ENCODE results near the gene PPP1CA. TPM values are rescaled to one million over a fixed set of nuclear protein-coding genes. Genes with fewer than 3 reads are reported as not detected.

Gene PPP1CA
- polyA plus RNA-seq, 1 donor: 123 TPM

DNA sequence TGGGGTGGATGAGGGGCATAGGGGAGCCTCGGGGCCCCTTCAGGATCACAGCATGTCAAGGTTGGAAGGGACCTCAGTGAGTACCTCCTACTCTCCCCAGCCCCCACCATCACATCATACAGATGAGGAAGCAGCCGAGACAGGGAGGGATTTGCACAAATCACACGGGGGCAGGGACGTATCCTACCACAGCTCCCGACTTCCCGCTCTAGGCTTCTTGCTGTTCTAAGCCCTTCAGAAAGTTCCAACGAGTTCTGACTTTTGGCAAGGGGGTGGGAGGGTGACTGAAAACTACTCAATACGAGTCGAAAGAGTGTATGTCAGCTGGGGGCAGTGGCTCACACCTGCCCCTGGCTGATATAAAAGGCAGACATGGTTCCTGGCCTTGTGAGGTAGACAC is 14.6 kb downstream of the PPP1CA start:
- DNase-seq (ENCODE audit: low read depth): no peak

DNA sequence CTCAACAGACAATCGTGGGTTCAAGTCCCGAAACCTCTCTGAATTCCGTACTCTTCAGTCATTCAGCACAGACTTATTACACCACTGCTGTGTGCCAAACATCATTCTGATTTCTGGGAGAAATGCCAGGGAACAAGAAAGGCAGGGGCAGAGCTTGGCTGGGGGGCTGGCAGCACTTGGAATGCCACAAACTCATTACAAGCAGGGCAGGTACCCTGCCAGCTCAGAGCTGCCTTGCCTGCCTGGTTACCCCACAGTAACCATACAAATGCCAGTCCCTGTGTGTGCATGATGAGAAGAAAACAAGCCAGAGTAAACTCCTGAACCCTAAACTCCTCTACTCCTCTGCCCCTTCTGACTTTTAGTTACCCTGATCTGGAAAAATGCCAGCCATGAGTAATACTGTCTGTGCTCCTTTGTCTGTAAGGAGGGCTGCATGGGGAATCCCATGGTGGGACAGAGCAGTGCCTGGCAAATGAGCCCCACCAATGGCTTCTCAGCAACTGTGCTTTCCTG is 16.7 kb downstream of the PPP1CA start:
- no peak for DNase-seq (ENCODE audit: low read depth)

DNA sequence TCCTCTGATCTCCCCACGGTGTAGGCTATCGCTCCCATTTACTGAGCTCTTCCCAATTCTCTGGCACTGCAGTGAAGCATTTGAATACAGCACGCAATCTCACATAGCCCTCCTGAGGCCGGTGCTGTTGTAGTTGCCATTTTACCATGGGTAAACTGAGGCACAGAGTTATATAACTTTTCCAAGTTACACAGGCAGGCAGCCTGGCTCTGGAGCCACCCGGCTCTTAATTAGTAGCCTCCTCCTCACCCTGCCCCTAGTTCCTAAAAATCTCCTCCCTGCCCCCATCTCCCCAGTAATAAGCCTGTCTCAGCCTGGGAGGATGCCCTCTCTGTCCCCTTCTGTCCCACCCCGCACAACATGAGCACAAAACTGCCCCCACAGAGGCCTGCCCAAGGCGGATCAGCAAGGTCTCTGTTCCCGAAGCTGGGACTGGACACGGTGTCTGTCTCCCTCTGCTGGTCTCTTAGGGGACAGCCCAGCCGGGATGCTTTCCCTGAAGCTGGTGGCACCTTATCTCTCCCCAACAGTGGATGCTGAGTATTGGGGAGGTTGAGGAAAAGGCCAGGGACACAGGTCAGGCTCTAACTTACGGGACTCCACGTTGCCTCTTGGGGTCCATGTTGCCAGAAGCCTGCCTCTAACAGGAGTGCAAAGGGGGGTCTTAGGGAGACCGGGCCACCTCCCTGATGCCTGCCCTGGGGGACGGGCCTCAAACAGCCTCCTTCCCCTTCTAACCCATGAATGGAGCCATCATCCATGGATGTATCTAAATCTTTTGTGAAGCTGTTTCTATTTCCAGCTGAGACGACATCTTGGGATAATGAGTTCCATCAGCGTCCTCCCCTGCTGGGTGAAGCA is 19.2 kb downstream of the PPP1CA start:
- DNase-seq (ENCODE audit: low read depth): no peak

DNA sequence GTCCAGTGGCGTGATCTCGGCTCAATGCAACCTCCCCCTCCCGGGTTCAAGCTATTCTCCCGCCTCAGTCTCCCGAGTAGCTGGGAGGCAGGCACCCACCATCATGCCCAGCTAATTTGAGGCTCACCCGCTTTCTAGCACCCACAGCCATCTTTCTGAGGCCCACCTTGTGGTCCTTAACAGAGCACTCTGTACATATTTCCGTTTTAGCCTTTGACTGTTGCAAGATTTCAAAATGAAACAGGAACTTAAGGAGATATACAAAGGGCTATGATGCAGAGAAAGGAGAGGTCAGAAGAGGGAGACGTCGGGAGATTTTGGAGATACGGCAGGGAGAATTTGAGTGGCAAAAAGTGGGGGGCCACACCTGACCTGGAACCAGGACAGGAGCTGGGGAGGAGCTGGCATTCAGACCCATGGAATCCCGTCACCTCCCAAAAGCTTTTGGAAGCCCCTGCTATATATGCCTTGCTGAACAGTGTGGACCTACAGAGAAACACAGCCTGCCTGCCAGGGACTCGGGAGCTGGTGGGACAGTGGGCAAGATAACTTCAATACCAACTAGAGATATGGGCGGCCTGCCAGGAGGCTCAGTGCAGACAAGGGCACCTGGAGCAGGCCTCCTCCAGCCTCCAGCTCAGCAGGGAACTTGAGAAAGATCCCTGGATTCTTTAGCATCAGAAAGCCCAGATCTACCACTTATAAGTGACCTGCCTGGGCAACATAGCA is 20.2 kb downstream of the PPP1CA start:
- no peak for DNase-seq (ENCODE audit: low read depth)

DNA sequence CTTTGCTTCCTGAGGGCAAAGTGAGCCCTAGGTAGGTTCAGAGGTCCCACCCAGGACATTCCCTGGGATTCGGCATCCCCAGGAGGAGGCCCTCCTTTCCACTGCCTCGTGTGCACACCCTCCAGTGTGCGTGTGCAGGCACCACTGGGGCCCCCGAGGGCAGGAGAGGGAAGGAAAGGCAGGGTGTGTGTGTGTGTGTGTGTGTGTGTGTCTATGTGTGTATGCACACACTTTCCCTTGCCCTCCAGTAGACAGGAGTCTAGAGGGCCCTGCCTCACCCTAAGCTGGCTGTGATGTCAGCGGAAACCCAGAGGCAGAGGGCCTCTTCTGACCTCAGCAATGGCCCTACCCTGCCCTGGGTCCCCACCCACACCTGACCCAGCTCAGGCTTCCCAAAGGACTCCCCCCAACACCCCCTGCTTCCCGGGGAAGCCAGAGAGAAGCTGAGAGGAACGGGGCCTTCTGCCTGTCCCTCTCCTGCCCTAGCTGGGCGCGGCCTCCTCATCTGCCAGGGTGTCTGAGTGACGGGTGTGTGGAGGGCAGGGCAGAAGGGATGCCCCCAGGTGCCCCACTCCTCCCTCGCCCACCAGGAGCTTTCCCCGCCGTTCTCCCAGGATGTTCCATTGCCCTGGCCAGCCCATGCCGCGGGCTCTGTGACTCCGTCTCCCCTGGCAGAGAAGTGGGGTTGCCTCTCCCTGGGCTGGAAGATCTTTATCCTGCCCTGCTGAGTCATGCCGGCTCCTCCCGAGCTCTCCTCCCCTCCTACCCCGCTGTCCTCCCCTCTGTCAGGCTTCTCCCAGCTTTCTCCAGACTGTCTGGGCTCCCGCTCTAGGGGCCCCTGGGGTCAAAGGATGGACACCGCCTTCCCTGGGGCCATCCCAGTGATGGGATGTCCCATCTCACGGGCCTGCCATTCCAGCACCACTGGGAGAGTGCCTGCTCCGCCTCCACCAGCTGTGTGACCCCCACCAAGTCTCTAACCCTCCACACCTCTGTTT is 22.3 kb downstream of the PPP1CA start:
- no peak for DNase-seq (ENCODE audit: low read depth)

DNA sequence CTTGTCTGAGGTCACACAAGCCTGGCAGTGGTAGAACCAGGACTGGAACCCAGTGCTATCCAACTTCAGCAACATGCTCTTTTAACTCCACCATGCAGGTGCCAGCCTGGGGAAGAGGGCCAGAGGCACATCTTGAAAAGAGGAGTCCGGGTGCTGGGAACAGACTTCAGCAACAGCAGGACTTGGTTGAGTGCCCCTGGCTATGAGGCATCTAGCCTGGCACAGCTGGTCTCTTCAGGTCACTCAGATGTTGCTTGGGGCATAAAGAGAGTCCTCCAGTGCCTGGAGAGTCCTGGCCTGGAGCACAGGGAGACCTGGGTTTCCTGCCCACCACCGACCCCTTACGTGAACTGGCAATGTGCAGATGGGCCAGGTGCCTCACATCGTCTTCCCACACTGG is 23.1 kb downstream of the PPP1CA start:
- no peak for DNase-seq (ENCODE audit: low read depth)

DNA sequence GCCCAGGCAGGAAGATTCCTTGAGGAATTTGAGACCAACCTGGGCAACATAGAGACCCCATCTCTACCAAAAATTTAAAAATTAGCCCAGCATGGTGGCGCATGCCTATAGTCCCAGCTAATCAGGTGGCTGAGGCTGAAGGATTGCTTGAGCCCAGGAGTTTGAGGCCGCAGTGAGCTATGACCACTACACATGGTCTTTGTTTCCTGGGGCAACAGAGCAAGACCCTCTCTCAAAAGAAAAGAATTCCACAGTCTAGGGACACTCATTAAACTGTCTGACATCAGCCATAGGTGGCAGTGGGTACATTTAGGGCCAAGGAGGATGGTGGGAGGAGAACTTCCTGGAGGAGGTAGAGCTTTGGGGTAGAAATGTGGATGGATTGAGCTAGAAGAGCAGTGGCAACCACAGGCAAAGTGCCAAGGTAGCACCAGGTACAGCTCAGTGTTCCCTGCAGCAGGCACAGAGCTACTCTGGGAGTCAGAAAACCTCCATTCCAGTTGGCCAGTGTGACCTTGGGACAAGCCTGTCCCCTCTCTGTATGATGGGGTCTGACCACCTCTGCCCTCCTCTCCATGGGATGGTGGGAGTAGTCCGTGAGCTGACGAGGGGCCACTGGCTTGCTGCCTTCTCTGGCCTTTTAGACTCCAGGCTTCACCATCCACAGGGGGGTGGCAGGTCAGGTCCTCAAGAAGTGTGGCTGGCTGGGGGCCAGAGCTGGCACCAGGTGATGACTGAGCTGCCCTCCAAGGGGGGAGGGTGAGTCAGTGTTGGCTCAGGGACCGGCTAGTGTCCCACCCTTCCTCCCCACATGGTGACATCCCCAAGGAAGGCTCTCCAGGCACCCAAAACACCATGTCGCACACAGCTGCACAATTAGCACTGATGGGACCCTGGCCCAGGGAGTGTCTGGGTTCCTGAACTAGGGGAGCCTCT is 24.5 kb downstream of the PPP1CA start:
- DNase-seq (ENCODE audit: low read depth): no peak

DNA sequence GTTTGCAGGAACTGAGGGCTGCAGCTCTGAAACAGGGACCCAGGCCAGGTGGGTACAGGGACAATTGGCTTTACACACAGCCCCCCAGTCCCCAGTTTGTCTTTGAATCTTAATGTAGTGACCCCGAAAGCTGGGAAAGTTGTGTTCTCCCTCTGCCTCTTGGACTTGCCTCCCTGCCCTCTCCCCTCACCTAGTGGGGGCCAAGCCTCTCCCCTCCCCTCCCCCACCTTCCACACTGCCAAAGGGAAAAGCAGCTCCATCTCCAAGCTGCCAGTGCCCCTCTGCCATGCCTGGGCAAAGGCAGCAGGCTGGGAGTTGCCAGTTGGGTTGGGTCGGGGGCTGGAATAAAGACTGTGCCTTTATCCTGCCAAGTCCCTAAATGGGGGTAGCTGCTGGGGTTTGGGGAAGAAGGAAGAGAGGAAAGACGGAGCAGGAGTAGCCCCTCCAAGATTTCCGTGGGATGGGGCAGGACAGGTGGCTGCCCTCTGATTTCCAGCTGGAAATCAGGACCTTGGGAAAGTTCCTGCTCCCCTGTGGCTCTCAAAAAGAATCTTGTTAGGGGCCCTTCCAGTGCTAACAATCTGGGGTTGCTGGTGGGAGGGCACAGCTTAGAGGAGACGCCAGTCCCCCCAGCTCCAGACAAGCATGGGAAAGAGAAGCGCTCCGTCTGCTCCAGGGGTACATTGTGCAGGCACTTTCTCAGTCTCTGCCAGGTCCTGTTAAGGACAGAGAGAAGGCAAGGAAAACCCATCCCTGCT is 25.4 kb downstream of the PPP1CA start:
- DNase-seq (ENCODE audit: low read depth): no peak

DNA sequence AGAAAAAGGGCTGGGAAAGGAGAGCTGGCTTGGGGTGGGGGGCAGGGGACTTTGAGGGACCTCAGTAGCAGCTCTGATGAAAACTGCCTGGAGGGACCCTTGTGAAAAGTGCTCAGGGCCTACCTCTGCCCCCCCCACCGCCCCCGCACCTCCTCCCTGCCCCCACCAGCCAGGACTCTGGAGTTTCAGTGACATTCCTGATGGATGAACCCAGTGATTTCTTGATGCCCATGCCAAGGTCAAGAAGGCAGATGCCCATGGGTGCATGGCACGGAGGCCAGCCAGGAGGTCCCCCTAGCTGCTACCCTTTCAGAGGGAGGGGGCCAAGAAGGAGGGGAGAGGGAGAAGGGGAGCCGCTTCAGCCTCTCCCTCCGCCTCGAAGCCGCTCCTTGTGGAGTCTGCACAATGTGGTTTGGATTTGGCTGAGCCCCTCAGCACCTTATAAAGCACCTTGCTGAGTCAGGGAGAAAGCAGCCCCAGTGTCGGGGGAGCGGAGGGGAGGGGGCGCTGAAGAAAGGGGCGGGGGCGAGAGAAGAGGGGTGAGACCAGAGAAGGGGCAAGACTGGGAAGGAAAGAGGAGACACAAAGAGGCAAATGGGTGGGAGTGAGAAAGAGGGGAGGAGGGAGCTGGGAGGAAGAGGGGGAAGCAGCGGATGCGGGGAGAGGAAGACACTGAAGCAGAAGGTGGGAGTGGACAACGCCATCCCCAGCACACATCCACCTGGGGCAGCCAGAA is 26.2 kb downstream of the PPP1CA start:
- DNase-seq (ENCODE audit: low read depth): no peak

DNA sequence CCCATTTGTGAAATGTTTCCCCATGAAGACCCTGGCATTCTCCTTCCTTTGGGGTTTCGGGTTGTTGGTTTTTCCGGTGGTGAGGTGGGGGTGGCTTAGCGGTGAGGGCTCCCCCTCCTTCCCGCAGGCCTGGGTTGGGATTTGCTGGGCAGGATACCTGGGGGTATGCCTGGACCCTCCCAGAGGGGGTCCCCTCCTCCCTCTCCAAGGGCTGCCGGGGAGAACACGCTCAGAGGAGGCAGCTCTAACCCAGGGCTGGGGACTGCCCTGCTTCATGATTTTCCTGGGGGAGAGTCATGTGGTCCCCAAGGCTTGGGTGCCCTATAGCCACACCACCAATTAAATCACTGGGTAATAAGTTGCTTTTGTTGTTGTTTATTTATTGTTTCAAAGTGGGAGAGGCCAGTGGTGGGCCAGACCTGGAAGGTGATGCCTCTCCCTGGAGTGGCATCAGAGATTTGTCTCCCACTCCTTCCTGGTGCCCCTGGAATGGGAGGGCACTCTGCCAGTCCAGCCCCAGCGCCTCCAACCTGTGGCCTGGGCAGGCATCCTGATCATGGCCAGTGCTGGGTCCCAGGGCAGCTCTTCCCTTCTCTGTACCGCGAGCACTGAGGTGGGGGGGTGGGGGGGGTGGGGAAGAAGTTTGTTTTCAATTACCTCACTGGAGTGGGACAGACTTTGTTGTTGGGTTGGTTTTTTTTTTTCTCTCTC is 26.9 kb downstream of the PPP1CA start:
- DNase-seq (ENCODE audit: low read depth): no peak

DNA sequence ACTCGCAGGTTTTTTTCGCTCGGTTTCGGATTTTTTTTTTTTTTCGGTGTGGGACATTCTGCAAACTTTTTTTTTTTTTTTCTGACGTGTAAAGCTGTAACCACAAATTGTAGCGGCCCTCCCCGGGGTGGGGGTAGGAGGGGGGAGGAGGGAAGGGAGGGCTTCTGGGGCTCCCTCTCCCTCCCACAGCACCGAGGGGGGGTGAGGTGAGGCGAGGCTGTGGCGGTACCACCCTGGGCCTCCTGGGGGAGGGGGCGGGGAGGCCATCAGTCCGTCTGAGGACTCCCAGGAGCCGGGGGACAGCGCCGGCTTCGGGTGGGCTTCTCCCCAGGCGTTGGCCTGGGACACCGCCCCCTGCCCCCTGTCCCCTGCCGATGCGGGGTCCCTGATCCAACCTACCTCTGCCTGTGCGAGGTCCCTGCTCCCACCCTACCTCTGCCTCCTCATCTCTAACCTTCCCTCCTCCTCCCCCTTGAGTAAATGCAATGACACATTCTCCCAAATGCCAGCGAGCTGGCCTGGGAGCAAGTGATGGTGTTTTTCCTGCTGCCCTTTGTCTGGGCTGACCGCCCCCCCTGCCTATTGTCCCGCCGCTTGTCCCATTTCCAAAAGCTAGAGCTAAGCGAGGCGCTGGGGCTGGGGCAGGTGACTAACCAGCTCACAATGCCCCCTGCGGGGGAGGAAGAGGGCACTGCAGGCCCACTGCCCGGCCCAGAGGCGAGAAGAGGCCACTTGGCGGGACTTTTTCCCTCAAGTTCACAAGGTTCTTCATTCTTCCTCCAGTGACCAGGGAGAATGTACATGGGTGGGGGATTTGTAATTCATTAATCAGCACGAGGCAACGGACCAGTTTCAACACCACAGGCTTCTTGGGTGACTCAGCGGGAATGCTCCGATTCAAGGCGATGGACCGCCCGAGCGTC is 27.7 kb downstream of the PPP1CA start:
- no peak for DNase-seq (ENCODE audit: low read depth)

DNA sequence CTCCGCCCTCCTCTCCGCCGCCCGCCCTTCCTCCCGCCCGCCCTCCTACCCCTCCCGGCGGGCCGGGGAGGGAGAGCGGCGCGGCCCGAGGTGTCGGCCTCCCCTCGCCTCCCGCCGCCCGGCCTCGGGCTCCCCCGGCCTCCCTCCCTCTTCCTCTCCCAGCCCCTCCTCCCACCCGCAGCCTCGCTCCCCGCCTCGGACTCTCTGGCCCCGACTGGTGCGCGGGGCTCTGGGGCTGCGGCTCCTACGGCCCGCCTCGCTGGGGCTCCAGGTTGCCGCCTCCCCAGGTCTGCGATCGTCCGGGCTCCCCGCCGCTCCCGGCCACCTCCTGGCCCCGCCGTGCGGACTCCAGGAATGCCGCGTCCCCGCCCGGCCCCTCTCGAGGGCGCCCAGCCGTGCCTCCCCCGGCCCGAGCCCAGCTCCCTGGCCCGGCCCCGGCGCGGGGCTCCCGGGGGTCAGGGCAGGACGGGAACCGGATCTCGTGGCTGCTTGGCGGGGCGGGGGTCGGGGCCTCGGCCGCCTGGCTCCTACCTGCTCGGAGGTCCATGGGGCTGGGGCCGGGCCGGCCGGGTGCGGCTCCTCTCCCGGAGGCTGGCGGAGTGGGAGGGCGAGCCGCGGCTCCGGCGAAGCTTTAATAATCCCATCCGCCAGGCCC is 28.5 kb downstream of the PPP1CA start, which contains the start of gene CLCF1:
CLCF1 (minus strand) TSS at position 606 of the 655 bp plus-strand sequence; CDS start at position 547, 59 bp downstream.
- DNase-seq (ENCODE audit: low read depth): no peak

DNA sequence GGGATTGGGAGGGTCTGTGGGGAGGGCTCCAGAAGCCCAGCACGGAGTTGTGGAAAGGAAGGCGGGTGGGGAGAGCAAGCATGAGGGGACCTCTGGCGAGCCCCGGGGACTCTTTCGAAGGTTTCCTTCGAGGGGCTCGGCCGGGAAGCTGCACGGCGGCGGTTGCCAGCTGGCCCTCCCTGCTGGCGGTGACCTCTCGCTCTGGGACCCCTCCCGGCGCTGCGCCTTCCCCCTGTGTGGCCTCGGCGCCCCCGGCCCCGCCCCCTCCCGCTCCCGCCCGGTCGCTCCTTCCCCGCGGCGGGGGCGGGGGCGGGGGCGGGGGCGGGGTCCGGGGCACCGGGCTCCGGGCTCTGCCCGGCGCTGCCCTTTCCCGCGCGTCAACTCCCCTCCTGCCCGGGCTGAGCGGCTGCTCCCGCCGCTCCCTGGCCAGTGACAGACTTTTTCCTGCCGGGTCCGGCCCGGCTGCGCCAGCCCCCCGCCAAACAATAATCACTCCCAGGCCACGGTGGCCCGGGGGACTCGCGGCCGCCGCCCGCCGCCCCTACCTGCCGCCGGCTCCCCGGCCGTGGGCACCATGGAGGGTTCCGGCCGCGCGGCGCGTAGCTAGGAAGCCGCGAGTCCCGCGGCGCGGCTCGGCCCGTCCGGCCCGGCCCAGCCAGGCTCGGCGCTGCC is 29.2 kb downstream of the PPP1CA start:
- no peak for DNase-seq (ENCODE audit: low read depth)

DNA sequence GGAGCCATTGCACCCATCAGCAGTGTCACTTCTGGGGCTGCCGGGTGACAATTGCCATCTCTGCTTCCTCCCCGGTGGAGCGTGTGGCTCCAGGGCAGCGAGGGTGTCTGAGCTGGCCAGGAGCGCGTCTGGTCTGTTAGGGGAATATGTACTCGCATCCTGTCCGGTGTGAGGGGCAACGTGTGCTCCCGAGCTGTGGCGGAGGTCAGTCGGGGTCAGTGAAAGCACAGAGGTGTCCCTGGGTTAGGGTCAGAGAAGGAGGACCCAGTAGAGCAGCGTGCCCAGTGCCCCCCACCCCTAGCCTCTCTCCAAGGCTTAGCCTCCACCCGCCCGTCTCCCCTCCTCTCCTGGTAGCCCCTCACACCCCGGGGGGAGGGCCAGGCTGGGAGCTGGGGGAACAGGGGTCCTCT is 29.7 kb downstream of the PPP1CA start:
- DNase-seq (ENCODE audit: low read depth): no peak

DNA sequence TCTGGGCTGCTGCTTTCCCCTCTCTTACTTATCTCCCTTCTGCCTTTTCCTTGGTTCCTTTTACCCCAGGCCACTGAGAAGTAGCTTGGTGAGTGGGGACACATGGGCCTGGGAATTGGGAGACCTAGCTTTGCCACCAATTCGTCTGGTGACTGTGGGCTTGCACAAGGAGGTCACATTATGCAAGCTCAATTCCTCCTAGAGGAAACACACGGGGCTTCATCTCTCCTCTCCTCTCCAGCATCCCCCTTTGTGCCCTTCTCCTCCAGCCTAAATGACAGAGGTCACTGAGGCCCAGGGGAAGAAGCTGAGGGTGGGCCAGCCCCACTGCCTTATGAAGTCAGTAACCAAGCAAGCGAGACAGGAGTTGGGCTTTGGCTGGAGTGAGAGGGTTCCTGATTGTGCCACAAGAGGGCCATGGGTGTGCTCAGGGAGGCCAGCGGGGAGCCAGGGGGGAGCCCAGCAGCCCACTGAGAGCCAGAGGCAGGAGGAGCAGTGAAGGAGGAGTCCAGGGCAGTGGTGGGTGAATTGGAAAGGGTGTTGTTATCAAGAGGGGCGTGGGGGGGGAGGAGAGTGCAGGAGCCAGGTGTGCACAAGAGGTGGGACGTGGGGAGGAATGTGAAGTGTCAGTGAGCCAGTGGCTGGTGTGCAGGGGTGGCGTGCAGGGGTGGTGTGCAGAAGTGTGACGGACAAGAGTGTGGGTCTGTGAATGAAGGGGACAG is 30.3 kb downstream of the PPP1CA start:
- no peak for DNase-seq (ENCODE audit: low read depth)

Measured in forelimb muscle (tissue), 1 donor.